Activated naive CD8-positive, alpha-beta T cell (primary cell): ENCODE data around the gene HCN4.

Experiments used
- H3K27ac Mint-ChIP-seq: one replicate; pipeline ENCODE4 v1.8.0; 2021; ENCODE audit warnings: mixed read lengths
- H3K27me3 Mint-ChIP-seq: one replicate; pipeline ENCODE4 v1.8.0; 2021; ENCODE audit warnings: mixed read lengths
- H3K36me3 Mint-ChIP-seq: one replicate; pipeline ENCODE4 v1.8.0; 2021; ENCODE audit warnings: mixed read lengths
- H3K4me1 Mint-ChIP-seq: one replicate; pipeline ENCODE4 v1.8.0; 2021; ENCODE audit warnings: low read depth, mixed read lengths
- H3K4me3 Mint-ChIP-seq: one replicate; pipeline ENCODE4 v1.8.0; 2021; ENCODE audit warnings: mild to moderate bottlenecking, mixed read lengths
- H3K9me3 Mint-ChIP-seq: one replicate; pipeline ENCODE4 v1.8.0; 2021; ENCODE audit warnings: low read depth, mixed read lengths

The HCN4 gene

DNA sequence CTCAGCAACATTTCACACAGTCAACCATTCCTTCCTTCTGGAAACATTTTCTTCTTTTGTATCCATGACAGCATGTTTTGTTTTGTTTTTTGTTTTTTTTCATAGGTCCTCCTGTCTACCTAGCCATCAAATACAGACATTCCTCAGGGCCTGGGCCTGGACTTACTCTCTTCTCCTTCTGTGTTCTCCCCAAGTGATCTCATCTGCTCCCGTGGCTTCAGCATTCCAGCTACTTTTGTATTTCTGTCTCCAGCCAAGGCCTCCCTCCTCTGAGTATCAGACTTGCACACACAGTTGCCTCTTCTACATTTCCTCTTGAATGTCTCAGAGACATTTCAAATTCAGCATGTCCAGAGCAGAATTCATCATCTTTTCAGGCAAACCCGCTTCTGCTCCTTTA lies 82.4 kb downstream of the HCN4 start:
- H3K36me3 Mint-ChIP-seq = peaks cover 14% of the 10 kb centered on the region

GRCh38 chr15:73284090-73284716 lies 84.6 kb downstream of the HCN4 start:
- Mint-ChIP-seq H3K36me3 (peaks cover 9% of the 10 kb centered on the region), H3K27ac (no peak overlapping the region), H3K4me3 (no peak overlapping the region), H3K27me3 (no peaks in the 10 kb centered on the region), H3K4me1 (no peaks in the 10 kb centered on the region), H3K9me3 (no peaks in the 10 kb centered on the region)

More for the DNA sequence above, 82.4 kb downstream of the HCN4 start:
- Mint-ChIP-seq H3K27me3 (no peaks in the 10 kb centered on the region), H3K27ac (no peak overlapping the region), H3K4me1 (no peaks in the 10 kb centered on the region), H3K4me3 (no peak overlapping the region), H3K9me3 (no peaks in the 10 kb centered on the region)

DNA sequence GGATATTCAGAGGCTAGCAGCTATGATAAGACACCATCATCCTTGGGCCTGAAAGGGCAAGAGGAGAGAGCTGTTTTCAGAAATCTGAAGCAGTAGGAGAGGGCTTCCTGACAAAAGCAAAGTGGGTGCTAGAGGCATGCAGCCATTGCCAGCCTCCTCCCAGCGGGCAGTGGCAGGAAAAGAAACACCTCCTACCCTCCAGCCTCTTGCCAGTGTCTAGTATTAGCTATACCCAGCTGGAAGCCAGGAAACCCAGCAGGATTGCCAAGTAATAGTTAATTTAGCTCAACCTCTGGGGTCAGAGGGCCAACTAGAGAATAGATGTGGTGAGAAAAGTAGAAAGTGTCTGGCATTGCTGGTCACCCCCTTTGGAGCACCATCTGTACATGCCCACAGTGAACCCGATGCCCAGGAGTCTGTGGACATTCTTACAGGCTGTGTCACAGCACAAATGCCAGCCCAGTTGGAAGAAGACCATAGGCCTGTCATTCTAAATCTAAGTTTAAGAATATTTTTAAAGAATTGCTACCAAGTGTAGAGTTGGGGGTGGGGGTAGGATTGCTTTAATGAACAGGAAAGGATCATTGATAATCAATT lies 85.3 kb downstream of the HCN4 start:
- Mint-ChIP-seq H3K36me3 (peaks cover 5% of the 10 kb centered on the region), H3K4me1 (no peaks in the 10 kb centered on the region), H3K4me3 (no peak overlapping the region), H3K9me3 (no peaks in the 10 kb centered on the region), H3K27ac (no peak overlapping the region), H3K27me3 (no peaks in the 10 kb centered on the region)

DNA sequence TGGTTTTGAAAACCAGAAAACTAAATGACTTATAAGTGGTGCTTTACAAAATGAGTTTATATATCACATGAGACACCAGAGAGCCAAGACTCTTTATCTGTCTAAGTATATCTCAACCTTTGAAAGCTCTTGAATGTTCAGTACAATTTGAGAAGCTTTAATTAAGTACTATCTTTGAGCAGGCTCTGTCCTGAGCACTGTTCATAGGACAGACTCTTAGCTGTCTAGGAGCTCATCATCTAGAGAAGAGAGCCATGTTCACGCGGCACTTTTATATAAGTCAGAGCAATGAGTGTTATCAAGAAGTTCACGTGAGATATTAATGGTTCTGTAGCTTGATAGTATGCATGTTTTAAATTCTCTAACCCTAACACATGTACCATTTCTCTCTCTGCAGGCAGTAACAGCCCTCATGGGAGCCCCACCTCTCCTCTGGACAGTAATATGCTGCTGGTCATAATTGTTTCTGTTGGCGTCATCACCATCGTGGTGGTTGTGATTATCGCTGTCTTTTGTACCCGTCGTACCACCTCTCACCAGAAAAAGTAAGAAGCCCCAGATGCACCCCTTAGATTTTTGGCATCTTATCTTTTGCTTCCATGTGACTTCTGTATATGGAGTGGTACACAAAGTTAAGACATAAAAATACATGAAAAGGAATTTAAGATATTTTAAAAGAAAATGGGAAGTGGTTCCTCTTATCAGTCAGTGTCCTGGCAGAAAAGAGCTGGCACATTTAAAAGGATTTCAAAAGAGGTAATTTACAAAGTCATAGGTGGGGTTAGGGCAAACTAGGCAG lies 86.0 kb downstream of the HCN4 start:
- no peaks in the 10 kb centered on the region for H3K4me1 Mint-ChIP-seq
- H3K4me3 Mint-ChIP-seq = no peak overlapping the region
- no peaks in the 10 kb centered on the region for H3K9me3 Mint-ChIP-seq
- H3K27me3 Mint-ChIP-seq = no peaks in the 10 kb centered on the region
- H3K27ac Mint-ChIP-seq = no peak overlapping the region
- peaks cover 4% of the 10 kb centered on the region for H3K36me3 Mint-ChIP-seq

DNA sequence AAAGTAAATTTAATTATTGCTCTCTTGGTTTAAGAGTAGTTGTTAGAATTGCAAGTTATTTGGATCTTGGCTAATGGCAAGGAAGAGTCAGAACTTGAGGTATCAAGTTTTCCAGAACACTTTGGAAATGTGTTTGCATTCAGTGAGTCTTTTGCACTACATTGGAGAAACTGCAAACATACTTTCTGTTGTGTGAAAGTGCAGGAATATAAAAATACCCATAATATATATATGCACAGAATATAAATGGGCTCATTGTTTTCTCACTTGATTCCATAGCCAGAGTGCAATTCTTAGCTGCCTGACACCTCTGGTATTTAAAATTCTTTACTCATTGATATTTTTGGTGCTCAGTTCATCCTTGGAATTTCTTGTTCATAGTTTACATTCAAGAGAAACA lies 92.9 kb downstream of the HCN4 start:
- Mint-ChIP-seq H3K27ac (no peak overlapping the region), H3K4me1 (no peaks in the 10 kb centered on the region), H3K4me3 (no peak overlapping the region), H3K36me3 (no peaks in the 10 kb centered on the region), H3K9me3 (no peaks in the 10 kb centered on the region), H3K27me3 (no peaks in the 10 kb centered on the region)

GRCh38 chr15:73273181-73274002 lies 95.4 kb downstream of the HCN4 start:
- no peak overlapping the region for H3K27ac Mint-ChIP-seq
- H3K4me3 Mint-ChIP-seq = no peak overlapping the region
- H3K9me3 Mint-ChIP-seq = no peaks in the 10 kb centered on the region
- no peaks in the 10 kb centered on the region for H3K36me3 Mint-ChIP-seq
- H3K4me1 Mint-ChIP-seq = no peaks in the 10 kb centered on the region
- H3K27me3 Mint-ChIP-seq = no peaks in the 10 kb centered on the region

DNA sequence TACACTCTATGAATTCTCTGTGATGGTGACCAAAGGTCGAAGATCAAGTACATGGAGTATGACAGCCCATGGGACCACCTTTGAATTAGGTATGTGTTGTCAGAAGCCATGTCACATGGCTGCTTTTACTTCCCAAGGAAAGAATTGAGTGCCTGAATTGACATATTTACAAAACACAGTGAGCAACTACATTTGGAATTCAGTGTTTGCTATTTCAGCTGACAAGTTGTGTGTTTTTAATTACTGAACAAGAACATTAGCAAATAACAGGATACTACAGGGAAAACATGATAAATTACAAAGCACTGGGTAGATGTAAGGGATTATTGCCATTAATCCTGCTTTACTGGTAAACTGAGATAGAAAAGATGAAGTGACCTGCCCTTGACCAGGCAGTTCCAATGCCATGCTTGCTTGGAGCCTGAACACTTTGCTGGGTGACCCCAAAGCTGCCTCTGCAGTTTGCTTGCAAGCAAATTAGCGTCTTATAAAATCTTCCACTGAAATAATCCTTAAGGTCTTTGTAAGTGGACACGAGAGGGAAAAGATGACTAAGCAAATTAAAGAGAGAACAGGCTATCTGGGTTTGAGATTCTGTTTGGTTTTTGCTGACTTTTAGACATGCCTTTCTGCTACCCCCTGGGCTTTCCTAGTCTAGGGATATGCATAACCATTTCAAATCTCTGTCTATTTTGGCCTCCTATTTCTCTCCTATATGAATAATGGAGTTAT lies 98.2 kb downstream of the HCN4 start:
- H3K4me3 Mint-ChIP-seq = no peak overlapping the region
- H3K9me3 Mint-ChIP-seq = no peaks in the 10 kb centered on the region
- no peaks in the 10 kb centered on the region for H3K27me3 Mint-ChIP-seq
- no peaks in the 10 kb centered on the region for H3K36me3 Mint-ChIP-seq
- no peak overlapping the region for H3K27ac Mint-ChIP-seq
- no peaks in the 10 kb centered on the region for H3K4me1 Mint-ChIP-seq
